ENCODE measurements around the gene CES4A.
"Not testable (repeated sequence)": the region's sequence is repeated elsewhere in the genome, so short reads cannot be mapped to it uniquely, and the experiment has no call there.

Gene CES4A

GRCh38 chr16:66956154-66956457, 32.3 kb upstream of the CES4A start:
- not testable (repeated sequence) for DNase-seq (ENCODE audit: low read depth)

- no peak for DNase-seq (ENCODE audit: low read depth)
These were observed 29.3 kb upstream of the CES4A start for GRCh38 chr16:66958857-66959703.

- DNase-seq (ENCODE audit: low read depth) = no peak
These were observed 28.7 kb upstream of the CES4A start for GRCh38 chr16:66959704-66960161.

GRCh38 chr16:66960270-66960669, 28.1 kb upstream of the CES4A start:
- DNase-seq (ENCODE audit: low read depth) = no peak

GRCh38 chr16:66961065-66961744, 27.2 kb upstream of the CES4A start, which contains the start of gene CES3:
Gene CES3 (plus strand): TSS chr16:66961266. CDS start chr16:66961308, 42 bp downstream.
- peak; percentile 18 for DNase-seq (ENCODE audit: low read depth)

- no peak for DNase-seq (ENCODE audit: low read depth)
These were observed 26.5 kb upstream of the CES4A start for GRCh38 chr16:66961914-66962313.

GRCh38 chr16:66964049-66964448, 24.3 kb upstream of the CES4A start:
- no peak for DNase-seq (ENCODE audit: low read depth)

GRCh38 chr16:66968847-66969246, 19.5 kb upstream of the CES4A start:
- no peak for DNase-seq (ENCODE audit: low read depth)

- peak; percentile 22 for DNase-seq (ENCODE audit: low read depth)
These were observed 17.3 kb upstream of the CES4A start for GRCh38 chr16:66970775-66971720.

GRCh38 chr16:66972983-66973382, 15.4 kb upstream of the CES4A start:
- DNase-seq (ENCODE audit: low read depth) = no peak

- no peak for DNase-seq (ENCODE audit: low read depth)
These were observed 14.7 kb upstream of the CES4A start for GRCh38 chr16:66973716-66974115.

- not testable (repeated sequence) for DNase-seq (ENCODE audit: low read depth)
These were observed 14.0 kb upstream of the CES4A start for GRCh38 chr16:66974156-66974931.

GRCh38 chr16:66974932-66975246, 13.5 kb upstream of the CES4A start:
- not testable (repeated sequence) for DNase-seq (ENCODE audit: low read depth)

- no peak for DNase-seq (ENCODE audit: low read depth)
These were observed 13.0 kb upstream of the CES4A start for GRCh38 chr16:66975302-66975893.

- DNase-seq (ENCODE audit: low read depth) = no peak
These were observed 11.6 kb upstream of the CES4A start for GRCh38 chr16:66976746-66977145.

- DNase-seq (ENCODE audit: low read depth) = peak; percentile 40
These were observed 10.9 kb upstream of the CES4A start for GRCh38 chr16:66977341-66978113.

GRCh38 chr16:66979011-66979717, 9.2 kb upstream of the CES4A start:
- no peak for DNase-seq (ENCODE audit: low read depth)

GRCh38 chr16:66983033-66983432, 5.4 kb upstream of the CES4A start:
- no peak for DNase-seq (ENCODE audit: low read depth)

- DNase-seq (ENCODE audit: low read depth) = no peak
These were observed 3.5 kb upstream of the CES4A start for GRCh38 chr16:66984892-66985311.

- DNase-seq (ENCODE audit: low read depth) = no peak
These were observed 1.8 kb upstream of the CES4A start for GRCh38 chr16:66986559-66986958.
